IMR-90 (cell line): ENCODE results near the gene MAPK9. TPM values are rescaled to one million over a fixed set of nuclear protein-coding genes. Genes with fewer than 3 reads are reported as not detected.

ENCODE experiments used
- polyA plus RNA-seq, 3 experiments: library from polyadenylated mRNA; depleted of rRNA; stranded (reverse); fragments of >200 nt; gene quantifications; 2 replicates each; pipeline ENCODE4 v1.2.3, GENCODE V29; 2012; ENCODE audit warnings: low replicate concordance in 1 of 3
- total RNA-seq: library from RNA; depleted of rRNA; stranded (reverse); fragments of >200 nt; gene quantifications from 2 replicates; pipeline ENCODE4 v1.2.3, GENCODE V29; 2012; rRNA removed

Gene MAPK9
- total and polyA plus RNA-seq, 2 of the 4 experiments (the other 2 are of a cell fraction), result 22.9 to 23.3 TPM

Other genes starting within 250 kb of the MAPK9 start
- 12.5 and 12.9 TPM in 2 replicates for gene RNF130, start 220.3 kb downstream of the MAPK9 start, total RNA-seq
- gene RNF130, start 220.3 kb downstream of the MAPK9 start, polyA plus RNA-seq (2012; rRNA removed), result 18.5 and 21.7 TPM in 2 replicates
- not detected in 2 replicates for gene RASGEF1C, start 82.9 kb downstream of the MAPK9 start, total RNA-seq
- gene RASGEF1C, start 82.9 kb downstream of the MAPK9 start, polyA plus RNA-seq (2012; rRNA removed), result not detected in 2 replicates
- gene GFPT2, start 61.3 kb upstream of the MAPK9 start, total RNA-seq, result 20.6 and 20.8 TPM in 2 replicates
- 17.7 and 20.3 TPM in 2 replicates for gene GFPT2, start 61.3 kb upstream of the MAPK9 start, polyA plus RNA-seq (2012; rRNA removed)
- gene CNOT6, start 202.3 kb upstream of the MAPK9 start, total RNA-seq, result 10.8 and 14.2 TPM in 2 replicates
- gene CNOT6, start 202.3 kb upstream of the MAPK9 start, polyA plus RNA-seq (2012; rRNA removed), result 6.9 and 9.7 TPM in 2 replicates